ENCODE measurements around the gene DHX34. TPM values are rescaled to one million over a fixed set of nuclear protein-coding genes. Genes with fewer than 3 reads are reported as not detected.

The DHX34 gene
- total RNA-seq, 1 donor from 2014 or later: 20.0 TPM

- no peak for ATAC-seq (ENCODE audit: low read depth)
- CTCF ChIA-PET: interaction anchor here (0.7 kb wide), 1 partner anchor 289 kb away, joined by 3 read pairs; no protein-coding TSS in a partner anchor
- no peaks in the 10 kb centered on the region for H3K27me3 Mint-ChIP-seq
- no peak overlapping the region for H3K4me3 Mint-ChIP-seq
- TF ChIP-seq, protein P1, sequence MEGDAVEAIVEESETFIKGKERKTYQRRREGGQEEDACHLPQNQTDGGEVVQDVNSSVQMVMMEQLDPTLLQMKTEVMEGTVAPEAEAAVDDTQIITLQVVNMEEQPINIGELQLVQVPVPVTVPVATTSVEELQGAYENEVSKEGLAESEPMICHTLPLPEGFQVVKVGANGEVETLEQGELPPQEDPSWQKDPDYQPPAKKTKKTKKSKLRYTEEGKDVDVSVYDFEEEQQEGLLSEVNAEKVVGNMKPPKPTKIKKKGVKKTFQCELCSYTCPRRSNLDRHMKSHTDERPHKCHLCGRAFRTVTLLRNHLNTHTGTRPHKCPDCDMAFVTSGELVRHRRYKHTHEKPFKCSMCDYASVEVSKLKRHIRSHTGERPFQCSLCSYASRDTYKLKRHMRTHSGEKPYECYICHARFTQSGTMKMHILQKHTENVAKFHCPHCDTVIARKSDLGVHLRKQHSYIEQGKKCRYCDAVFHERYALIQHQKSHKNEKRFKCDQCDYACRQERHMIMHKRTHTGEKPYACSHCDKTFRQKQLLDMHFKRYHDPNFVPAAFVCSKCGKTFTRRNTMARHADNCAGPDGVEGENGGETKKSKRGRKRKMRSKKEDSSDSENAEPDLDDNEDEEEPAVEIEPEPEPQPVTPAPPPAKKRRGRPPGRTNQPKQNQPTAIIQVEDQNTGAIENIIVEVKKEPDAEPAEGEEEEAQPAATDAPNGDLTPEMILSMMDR (IDR thresholded peaks at IDR 0.05): no peak
- POLR2A ChIA-PET: no interaction called here
- H3K36me3 Mint-ChIP-seq (ENCODE audit: low read depth): peaks cover 64% of the 10 kb centered on the region
- H3K9me3 Mint-ChIP-seq: no peaks in the 10 kb centered on the region
- no peak for DNase-seq
- intact Hi-C loops (cut with micrococcal nuclease): no loop called here
- H3K27ac Mint-ChIP-seq: no peak overlapping the region
- H3K4me1 Mint-ChIP-seq: no peaks in the 10 kb centered on the region
Observed at GRCh38 chr19:47370045-47370611, 21.0 kb downstream of the DHX34 start.

DNA sequence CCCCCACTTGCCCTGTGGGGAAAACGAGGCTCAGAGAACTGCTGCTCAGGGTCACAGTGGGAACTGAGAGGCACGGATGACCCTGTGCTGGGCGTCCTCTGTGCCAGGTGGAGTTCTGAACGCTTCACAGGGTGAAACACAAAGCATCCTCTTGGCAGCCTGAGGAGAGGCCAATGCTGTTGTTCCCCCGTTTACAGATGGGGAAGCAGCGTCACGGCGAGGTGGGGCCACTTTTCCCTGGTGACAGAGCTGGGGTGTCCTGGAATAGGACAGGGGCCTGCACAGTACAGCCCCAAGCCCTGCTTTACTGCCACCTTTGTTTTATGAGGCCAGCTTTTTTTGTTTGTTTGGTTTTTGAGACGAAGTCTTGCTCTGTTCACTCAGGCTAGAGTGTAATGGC, 22.1 kb downstream of the DHX34 start:
- no peaks in the 10 kb centered on the region for H3K9me3 Mint-ChIP-seq
- ChIA-PET POLR2A (no interaction called here), CTCF (no interaction called here)
- no peaks in the 10 kb centered on the region for H3K27me3 Mint-ChIP-seq
- intact Hi-C loops (cut with micrococcal nuclease): no loop called here
- TF ChIP-seq, protein P1 (IDR thresholded peaks at IDR 0.05): no peak
- no peaks in the 10 kb centered on the region for H3K4me1 Mint-ChIP-seq
- H3K4me3 Mint-ChIP-seq: no peak overlapping the region
- ATAC-seq (ENCODE audit: low read depth): no peak
- no peak overlapping the region for H3K27ac Mint-ChIP-seq
- DNase-seq: no peak
- H3K36me3 Mint-ChIP-seq (ENCODE audit: low read depth): peaks cover 66% of the 10 kb centered on the region

- TF ChIP-seq, protein P1 (IDR thresholded peaks at IDR 0.05): no peak
- POLR2A ChIA-PET: no interaction called here
- Mint-ChIP-seq H3K9me3 (no peaks in the 10 kb centered on the region), H3K4me1 (no peaks in the 10 kb centered on the region), H3K27ac (no peak overlapping the region), H3K27me3 (no peaks in the 10 kb centered on the region), H3K36me3 (ENCODE audit: low read depth) (peaks cover 68% of the 10 kb centered on the region), H3K4me3 (no peak overlapping the region)
- DNase-seq (no peak), ATAC-seq (ENCODE audit: low read depth) (no peak)
- CTCF ChIA-PET: no interaction called here
- intact Hi-C loops (cut with micrococcal nuclease): no loop called here
Observed at GRCh38 chr19:47372603-47373002, 23.5 kb downstream of the DHX34 start.

DNA sequence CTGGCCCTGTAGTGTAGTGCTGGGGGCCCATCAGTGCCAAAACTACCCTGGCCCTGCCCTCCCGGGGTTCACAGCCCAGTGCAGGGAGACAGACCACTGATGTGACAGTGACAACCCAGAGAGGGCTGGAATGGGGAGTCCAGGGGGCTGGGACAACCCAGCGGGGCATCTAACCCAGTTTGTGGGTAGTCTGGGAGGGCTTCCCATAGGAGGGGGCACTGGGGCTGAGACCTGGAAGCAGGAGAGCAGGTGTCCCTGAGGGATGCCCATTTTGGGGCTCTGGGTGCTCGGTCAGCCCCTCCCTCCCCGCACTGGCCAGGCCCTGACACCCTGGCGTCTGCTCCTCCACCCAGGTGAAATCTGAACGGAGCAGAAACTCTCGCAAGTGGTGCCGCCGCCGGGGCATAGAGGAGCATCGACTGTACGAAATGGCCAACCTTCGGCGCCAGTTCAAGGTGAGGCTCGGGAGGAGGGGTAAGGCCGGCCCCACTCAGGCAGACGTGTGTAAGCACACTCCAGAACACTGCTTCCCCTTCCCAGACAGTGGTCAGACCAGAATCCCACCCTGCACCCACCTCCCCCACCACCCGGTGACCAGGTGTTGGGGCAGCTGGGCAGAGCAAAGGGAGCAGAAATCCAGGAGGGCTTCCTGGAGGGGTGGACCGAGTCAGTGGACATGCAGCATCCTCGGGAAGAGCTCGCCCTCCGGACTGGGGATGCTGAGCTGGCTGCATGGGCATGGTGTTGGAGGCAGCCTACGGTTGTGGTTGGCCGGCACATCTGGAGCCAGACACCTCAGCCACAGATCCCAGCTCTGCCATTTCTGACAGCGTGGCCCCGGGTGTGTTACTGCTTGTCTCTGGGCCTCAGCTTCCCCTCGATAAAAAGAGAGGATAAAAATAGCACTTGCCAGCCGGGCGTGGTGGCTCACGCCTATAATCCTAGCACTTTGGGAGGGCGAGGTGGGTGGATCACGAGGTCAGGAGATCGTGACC, 24.4 kb downstream of the DHX34 start:
- H3K9me3 Mint-ChIP-seq: no peaks in the 10 kb centered on the region
- ChIA-PET POLR2A (interaction anchor here (0.6 kb wide), 1 partner anchor 64 kb away, joined by 3 read pairs; no protein-coding TSS in a partner anchor), CTCF (interaction anchor here (0.6 kb wide), 1 partner anchor 1127 kb away, joined by 3 read pairs; no protein-coding TSS in a partner anchor)
- DNase-seq (no peak), ATAC-seq (ENCODE audit: low read depth) (no peak)
- H3K4me1 Mint-ChIP-seq: no peaks in the 10 kb centered on the region
- no peak overlapping the region for H3K4me3 Mint-ChIP-seq
- intact Hi-C loops (cut with micrococcal nuclease): no loop called here
- peaks cover 77% of the 10 kb centered on the region for H3K36me3 Mint-ChIP-seq (ENCODE audit: low read depth)
- no peaks in the 10 kb centered on the region for H3K27me3 Mint-ChIP-seq
- no peak overlapping the region for H3K27ac Mint-ChIP-seq
- TF ChIP-seq, protein P1 (IDR thresholded peaks at IDR 0.05): no peak
